ENCODE measurements around the gene RSPO3. TPM values are rescaled to one million over a fixed set of nuclear protein-coding genes. Genes with fewer than 3 reads are reported as not detected.

The RSPO3 gene
- total and polyA plus RNA-seq, 2 of the 13 experiments (the other 11 are each of a cell fraction or from before 2014, with no cell fraction given), result not detected

- ATAC-seq (no peak), FAIRE-seq (no peak), DNase-seq (ENCODE audit: low spot score) (no peak)
- Histone ChIP-seq H3K27me3 (ENCODE audit: control insufficient read depth in 1 of 2, insufficient read depth in 2 of 2, low read length in 2 of 2) (no peaks in the 10 kb centered on the region), H3K79me2 (ENCODE audit: insufficient read depth, low read length) (no peaks in the 10 kb centered on the region), H3K4me1 (ENCODE audit: insufficient read depth, low read length) (no peaks in the 10 kb centered on the region), H3K27ac (ENCODE audit: extremely low read length, insufficient read depth, low read length) (no peak overlapping the region), H3K9me3 (ENCODE audit: low read length) (no peaks in the 10 kb centered on the region), H3K36me3 (replicated peaks in 1 of 2; ENCODE audit: control insufficient read depth in 1 of 2, insufficient read depth in 2 of 2, low read length in 2 of 2) (no peaks in the 10 kb centered on the region), H2AFZ (ENCODE audit: low read length) (no peak overlapping the region), H3K9ac (ENCODE audit: insufficient read depth, low read depth, low read length) (no peak overlapping the region), H3K4me2 (ENCODE audit: low read depth, low read length) (no peak overlapping the region), H3K4me3 (replicated peaks in 1 of 3; ENCODE audit: insufficient read depth in 1 of 3, low read depth in 2 of 3, low read length in 3 of 3) (no peak overlapping the region), H4K20me1 (ENCODE audit: insufficient read depth, low read length) (no peaks in the 10 kb centered on the region)
- WGBS (ENCODE audit: low lambda C conversion rate), result 0% methylated on average over 2 of the region's 2 CpGs
- no TSS peak for BruUV-seq (replicated peaks)
- ChIA-PET POLR2A (no interaction called here), CTCF (ENCODE audit: low intra/inter-chr PET ratio, low total read pairs) (no interaction called here)
- in situ Hi-C loops (cut with HindIII; ENCODE audit: extremely low pct_ligation_motif_present, low pct_unique_long_range_greater_than_20kb) (loop anchor here (25.0 kb wide), 4 partner anchors 290 to 1790 kb away; partner anchors contain the start of gene HDDC2), intact Hi-C loops (cut with micrococcal nuclease; ENCODE audit: unreplicated experiment) (no loop called here)
- no peak for TF ChIP-seq SP2 (CRISPR knock-in tag; IDR thresholded peaks at IDR 0.05)
- TF ChIP-seq ZNF484 (CRISPR knock-in tag; IDR thresholded peaks at IDR 0.05; ENCODE audit: borderline replicate concordance, low read depth), result no peak
- no peak for TF ChIP-seq CBFB (CRISPR knock-in tag; IDR thresholded peaks at IDR 0.05)
- TF ChIP-seq RERE (CRISPR knock-in tag; IDR thresholded peaks at IDR 0.05; ENCODE audit: low read depth), result no peak
- no peak for TF ChIP-seq ARID2 (CRISPR knock-in tag; IDR thresholded peaks at IDR 0.05; ENCODE audit: borderline replicate concordance)
- TF ChIP-seq PRDM4 (CRISPR knock-in tag; IDR thresholded peaks at IDR 0.05; ENCODE audit: borderline replicate concordance), result no peak
- TF ChIP-seq LRRFIP1 (CRISPR knock-in tag; conservative IDR thresholded peaks at IDR 0.05), result no peak
- TF ChIP-seq ZNF670 (CRISPR knock-in tag; IDR thresholded peaks at IDR 0.05; ENCODE audit: borderline replicate concordance), result no peak
- no peak for TF ChIP-seq HMG20A (CRISPR knock-in tag; IDR thresholded peaks at IDR 0.05; ENCODE audit: borderline replicate concordance)
- no peak for TF ChIP-seq ZKSCAN8 (CRISPR knock-in tag; IDR thresholded peaks at IDR 0.05; ENCODE audit: borderline replicate concordance)
- TF ChIP-seq ZSCAN30 (CRISPR knock-in tag; IDR thresholded peaks at IDR 0.05), result no peak
- TF ChIP-seq ZNF790 (CRISPR knock-in tag; IDR thresholded peaks at IDR 0.05; ENCODE audit: borderline replicate concordance), result no peak
- TF ChIP-seq SNAI1 (CRISPR knock-in tag; IDR thresholded peaks at IDR 0.05; ENCODE audit: borderline replicate concordance), result no peak
Measured at GRCh38 chr6:127102299-127102698, 16.2 kb upstream of the RSPO3 start.

Data from HepG2 (cell line).